GM19351 (cell line): ENCODE data around the gene FGF3.
"Not testable (repeated sequence)": the region's sequence is repeated elsewhere in the genome, so short reads cannot be mapped to it uniquely, and the experiment has no call there.

ENCODE experiments used
- ATAC-seq: cut with Tn5 transposase; IDR thresholded peaks from one replicate; pipeline ENCODE4 v1.9.1; 2021; ENCODE audit warnings: mild to moderate bottlenecking, moderate library complexity; ENCODE audit not compliant: unreplicated experiment

The FGF3 gene

DNA sequence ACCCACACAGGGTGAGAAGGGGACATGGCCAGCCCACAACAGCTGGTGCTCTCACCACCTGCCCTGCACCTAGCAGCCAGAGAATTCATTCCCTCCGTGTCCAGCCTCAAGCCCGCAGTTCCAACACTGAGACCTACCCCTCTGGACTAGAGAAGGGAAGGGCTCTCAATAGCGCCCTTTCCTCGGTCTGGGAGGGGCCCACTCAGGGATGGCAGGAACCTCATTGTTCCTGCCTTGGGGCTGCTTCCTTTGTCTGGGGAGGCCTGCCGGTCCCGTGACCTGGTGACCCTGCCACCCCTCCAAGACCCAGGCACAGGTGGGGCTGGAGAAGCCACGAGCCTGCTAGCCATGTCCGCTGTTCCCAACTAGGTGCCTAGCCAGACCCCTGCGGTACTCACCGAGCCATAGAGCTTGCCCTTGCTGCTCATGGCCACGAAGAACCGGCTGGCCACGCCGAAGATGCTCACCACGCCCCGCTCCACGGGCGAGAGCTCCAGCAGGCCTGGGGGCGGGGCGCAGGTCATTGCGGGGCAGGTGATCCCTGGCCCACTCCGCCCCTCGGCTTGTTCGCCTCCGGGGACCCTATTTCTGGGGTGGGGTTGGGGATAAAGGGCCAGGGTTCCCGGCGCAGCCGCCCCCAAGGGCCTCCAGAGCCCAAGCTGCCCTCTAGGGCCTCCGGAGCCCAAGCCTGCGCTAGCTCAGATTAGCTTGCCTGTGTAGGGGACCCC is 45.4 kb downstream of the FGF3 start:
- ATAC-seq: no peak

GRCh38 chr11:69771466-69771865 is 47.8 kb downstream of the FGF3 start:
- no peak for ATAC-seq

- ATAC-seq: no peak
These were observed 48.7 kb downstream of the FGF3 start for GRCh38 chr11:69770540-69770939.

DNA sequence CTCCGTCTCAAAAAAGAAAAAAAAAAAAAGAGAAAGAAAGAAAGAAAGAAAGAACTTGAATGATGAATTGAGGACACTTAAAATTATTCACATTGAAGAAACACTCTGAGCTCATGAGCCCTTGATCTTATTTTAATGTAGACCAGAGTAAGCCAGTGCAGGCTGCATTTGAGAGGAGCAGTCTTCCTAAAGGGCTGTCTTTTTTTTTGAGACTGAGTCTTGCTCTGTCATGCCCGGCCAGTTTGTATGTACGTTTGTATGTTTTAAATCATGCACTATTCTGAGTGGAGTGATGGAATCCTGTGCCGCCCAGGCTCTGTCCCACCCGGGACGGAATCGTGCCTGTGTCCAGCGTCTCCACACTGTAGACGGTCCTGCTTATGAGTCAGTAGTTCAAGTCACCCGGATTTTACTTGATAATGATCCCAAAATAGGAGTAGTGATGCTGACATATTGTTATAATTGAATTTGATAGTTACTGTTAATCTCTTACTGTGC is 53.7 kb downstream of the FGF3 start:
- no peak for ATAC-seq

DNA sequence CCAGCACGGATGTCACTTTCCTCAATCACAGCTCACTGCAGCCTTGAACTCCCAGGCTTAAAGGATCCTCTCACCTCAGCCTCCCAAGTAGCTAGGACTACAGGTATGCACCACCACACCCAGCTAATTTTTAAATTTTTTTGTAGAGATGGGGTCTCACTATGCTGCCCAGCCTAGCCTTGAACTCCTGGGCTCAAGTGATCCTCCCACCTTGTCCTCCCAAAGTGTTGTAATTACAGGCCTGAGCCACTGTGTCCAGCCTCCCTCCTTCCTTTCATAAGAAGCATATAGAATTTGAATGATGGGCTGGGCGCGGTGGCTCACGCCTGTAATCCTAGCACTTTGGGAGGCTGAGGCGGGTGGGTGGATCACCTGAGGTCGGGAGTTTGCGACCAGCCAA is 54.3 kb downstream of the FGF3 start:
- ATAC-seq: not testable (repeated sequence)

GRCh38 chr11:69760319-69760718 is 58.9 kb downstream of the FGF3 start:
- no peak for ATAC-seq
